C4-2B (cell line): ENCODE data around the gene CLDN2.

Experiments used
- ZFX ChIP-seq: fragments of 450-650 bp; IDR thresholded peaks from 2 replicates; pipeline ENCODE4 v1.6.1; 2017
- TF ChIP-seq, protein P1 (sequence below): fragments of 450-650 bp; conservative IDR thresholded peaks from 2 replicates; pipeline ENCODE4 v1.5.1; 2017; ENCODE audit warnings: mild to moderate bottlenecking

DNA sequence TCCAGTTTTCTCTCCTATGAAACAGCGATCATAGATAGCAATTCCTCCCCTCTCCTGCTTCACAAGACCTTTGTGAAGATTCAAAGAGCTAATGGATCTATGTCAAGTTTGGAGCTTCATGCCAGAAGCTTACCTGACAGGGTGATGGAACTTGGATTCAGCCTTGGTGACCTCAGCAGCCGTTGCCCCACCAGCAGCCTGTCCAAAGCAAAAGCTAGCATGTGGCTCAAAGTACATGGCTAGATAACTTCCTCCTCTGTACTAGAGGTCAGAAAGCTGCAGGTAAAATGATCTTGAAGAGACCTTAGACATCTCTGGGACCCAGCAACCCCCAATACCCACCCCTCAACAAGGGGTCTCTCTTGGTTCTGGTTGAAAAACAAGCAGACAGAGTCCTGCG lies 18.9 kb upstream of the CLDN2 start:
- TF ChIP-seq, protein P1, sequence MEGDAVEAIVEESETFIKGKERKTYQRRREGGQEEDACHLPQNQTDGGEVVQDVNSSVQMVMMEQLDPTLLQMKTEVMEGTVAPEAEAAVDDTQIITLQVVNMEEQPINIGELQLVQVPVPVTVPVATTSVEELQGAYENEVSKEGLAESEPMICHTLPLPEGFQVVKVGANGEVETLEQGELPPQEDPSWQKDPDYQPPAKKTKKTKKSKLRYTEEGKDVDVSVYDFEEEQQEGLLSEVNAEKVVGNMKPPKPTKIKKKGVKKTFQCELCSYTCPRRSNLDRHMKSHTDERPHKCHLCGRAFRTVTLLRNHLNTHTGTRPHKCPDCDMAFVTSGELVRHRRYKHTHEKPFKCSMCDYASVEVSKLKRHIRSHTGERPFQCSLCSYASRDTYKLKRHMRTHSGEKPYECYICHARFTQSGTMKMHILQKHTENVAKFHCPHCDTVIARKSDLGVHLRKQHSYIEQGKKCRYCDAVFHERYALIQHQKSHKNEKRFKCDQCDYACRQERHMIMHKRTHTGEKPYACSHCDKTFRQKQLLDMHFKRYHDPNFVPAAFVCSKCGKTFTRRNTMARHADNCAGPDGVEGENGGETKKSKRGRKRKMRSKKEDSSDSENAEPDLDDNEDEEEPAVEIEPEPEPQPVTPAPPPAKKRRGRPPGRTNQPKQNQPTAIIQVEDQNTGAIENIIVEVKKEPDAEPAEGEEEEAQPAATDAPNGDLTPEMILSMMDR: no peak
- no peak for TF ChIP-seq ZFX
